H9 (cell line): ENCODE measurements around the gene P2RX7. TPM values are rescaled to one million over a fixed set of nuclear protein-coding genes. Genes with fewer than 3 reads are reported as not detected.

ENCODE experiments used
- DNase-seq: peaks from one replicate; pipeline ENCODE4 v3.0.0-alpha.2; 2017
- H2AFZ ChIP-seq: one replicate; pipeline ENCODE4 v1.6.1; 2013; ENCODE audit warnings: mild to moderate bottlenecking, low read length, control low read depth, moderate library complexity
- H2AK5ac ChIP-seq: 2 replicates; pipeline ENCODE4 v1.6.1; 2013; ENCODE audit warnings: low read length, control low read depth, mixed read lengths; ENCODE audit not compliant: insufficient read length
- H2BK120ac ChIP-seq: one replicate; pipeline ENCODE4 v1.6.1; 2013; ENCODE audit warnings: low read depth, mild to moderate bottlenecking, low read length, control low read depth, inconsistent platforms; ENCODE audit not compliant: poor library complexity, severe bottlenecking
- H2BK12ac ChIP-seq: 2 replicates; pipeline ENCODE4 v1.6.1; 2013; ENCODE audit warnings: low read length, control low read depth, mixed read lengths, low read depth; ENCODE audit not compliant: insufficient read length
- H2BK15ac ChIP-seq: 2 replicates; pipeline ENCODE4 v1.6.1; 2013; ENCODE audit warnings: low read depth, low read length, control low read depth
- H2BK20ac ChIP-seq: one replicate; pipeline ENCODE4 v1.6.1; 2013; ENCODE audit warnings: low read depth, mild to moderate bottlenecking, low read length, control low read depth, inconsistent platforms; ENCODE audit not compliant: poor library complexity, severe bottlenecking
- H2BK5ac ChIP-seq: 2 replicates; pipeline ENCODE4 v1.6.1; 2013; ENCODE audit warnings: low read length, control low read depth, mixed read lengths; ENCODE audit not compliant: insufficient read length
- H3K14ac ChIP-seq: 2 replicates; pipeline ENCODE4 v1.6.1; 2013; ENCODE audit warnings: low read length, control low read depth; ENCODE audit not compliant: insufficient read depth
- H3K18ac ChIP-seq: 2 replicates; pipeline ENCODE4 v1.6.1; 2013; ENCODE audit warnings: low read depth, mild to moderate bottlenecking, mixed read lengths, low read length, control low read depth; ENCODE audit not compliant: insufficient read length
- H3K23ac ChIP-seq: 2 replicates; pipeline ENCODE4 v1.6.1; 2013; ENCODE audit warnings: low read length, control low read depth, mixed read lengths, low read depth; ENCODE audit not compliant: insufficient read length
- H3K23me2 ChIP-seq: 2 replicates; pipeline ENCODE4 v1.6.1; 2013; ENCODE audit warnings: low read depth, mild to moderate bottlenecking, mixed read lengths, low read length, control low read depth; ENCODE audit not compliant: insufficient read length, poor library complexity, severe bottlenecking
- H3K27ac ChIP-seq: 2 replicates; pipeline ENCODE4 v1.5.1; 2013; ENCODE audit warnings: low read length, control low read depth, mixed read lengths, low read depth; ENCODE audit not compliant: insufficient read length
- H3K27me3 ChIP-seq: 2 replicates; pipeline ENCODE4 v1.6.1; 2013; ENCODE audit warnings: low read length, control low read depth, inconsistent platforms; ENCODE audit not compliant: insufficient read depth
- H3K4ac ChIP-seq: 2 replicates; pipeline ENCODE4 v1.6.1; 2013; ENCODE audit warnings: low read depth, mild to moderate bottlenecking, control low read depth, inconsistent platforms, low read length, moderate library complexity
- H3K4me1 ChIP-seq: 2 replicates; pipeline ENCODE4 v1.6.1; 2013; ENCODE audit warnings: low read length, control low read depth, inconsistent platforms; ENCODE audit not compliant: insufficient read depth
- H3K4me2 ChIP-seq: 2 replicates; pipeline ENCODE4 v1.6.1; 2013; ENCODE audit warnings: low read length, control low read depth, mixed read lengths; ENCODE audit not compliant: insufficient read length, insufficient read depth
- H3K56ac ChIP-seq: 2 replicates; pipeline ENCODE4 v1.6.1; 2013; ENCODE audit warnings: low read depth, mild to moderate bottlenecking, mixed read lengths, low read length, control low read depth; ENCODE audit not compliant: insufficient read length
- H3K79me1 ChIP-seq: 2 replicates; pipeline ENCODE4 v1.6.1; 2013; ENCODE audit warnings: low read depth, mild to moderate bottlenecking, moderate library complexity, low read length, control low read depth, inconsistent platforms; ENCODE audit not compliant: insufficient read depth, poor library complexity, severe bottlenecking
- H3K79me2 ChIP-seq: 2 replicates; pipeline ENCODE4 v1.6.1; 2013; ENCODE audit warnings: low read length, control low read depth, inconsistent platforms; ENCODE audit not compliant: insufficient read depth
- H3K9ac ChIP-seq: 2 replicates; pipeline ENCODE4 v1.6.1; 2013; ENCODE audit warnings: low read length, control low read depth, mixed read lengths; ENCODE audit not compliant: insufficient read length; ENCODE audit errors: extremely low read depth
- H3K9me3 ChIP-seq: one replicate; pipeline ENCODE4 v1.6.1; 2013; ENCODE audit warnings: low read depth, low read length, inconsistent platforms; ENCODE audit not compliant: control insufficient read depth
- H3T11ph ChIP-seq: one replicate; pipeline ENCODE4 v1.6.1; 2013; ENCODE audit warnings: mild to moderate bottlenecking, low read length, control low read depth, inconsistent platforms
- H4K20me1 ChIP-seq: one replicate; pipeline ENCODE4 v1.6.1; 2013; ENCODE audit not compliant: control insufficient read depth, insufficient read length, insufficient read depth
- H4K5ac ChIP-seq: 2 replicates; pipeline ENCODE4 v1.6.1; 2013; ENCODE audit warnings: low read depth, mild to moderate bottlenecking, mixed read lengths, low read length, control low read depth; ENCODE audit not compliant: insufficient read length
- H4K8ac ChIP-seq: replicated peaks from 2 replicates; pipeline ENCODE4 v1.6.1; 2013; ENCODE audit warnings: low read length, control low read depth, mixed read lengths, low read depth; ENCODE audit not compliant: insufficient read length
- H4K91ac ChIP-seq: 2 replicates; pipeline ENCODE4 v1.6.1; 2013; ENCODE audit warnings: low read depth, mild to moderate bottlenecking, moderate library complexity, mixed read lengths, low read length, control low read depth; ENCODE audit not compliant: insufficient read length
- H3K27ac Mint-ChIP-seq, 3 experiments: 2 replicates in 2 of 3; 3 replicates in 1 of 3; pipeline ENCODE4 v1.8.0; 2020 to 2021; ENCODE audit warnings: mixed read lengths in 3 of 3, mild to moderate bottlenecking in 1 of 3, moderate library complexity in 1 of 3
- H3K27me3 Mint-ChIP-seq: 2 replicates; pipeline ENCODE4 v1.8.0; 2021; ENCODE audit warnings: low read depth, mild to moderate bottlenecking, moderate library complexity, mixed read lengths
- H3K36me3 Mint-ChIP-seq, 3 experiments: 2 replicates in 2 of 3; 3 replicates in 1 of 3; pipeline ENCODE4 v1.8.0; 2020 to 2021; ENCODE audit warnings: low read depth in 3 of 3, mixed read lengths in 3 of 3; ENCODE audit not compliant: insufficient read depth in 1 of 3
- H3K4me1 Mint-ChIP-seq, 2 experiments: 2 replicates each; pipeline ENCODE4 v1.8.0; 2020; ENCODE audit warnings: mixed read lengths in 2 of 2
- H3K4me3 Mint-ChIP-seq, 2 experiments: 2 replicates in 1 of 2; 3 replicates in 1 of 2; pipeline ENCODE4 v1.8.0; 2020 to 2021; ENCODE audit warnings: mild to moderate bottlenecking in 2 of 2, mixed read lengths in 2 of 2, moderate library complexity in 1 of 2
- H3K9me3 Mint-ChIP-seq, 2 experiments: 2 replicates in 1 of 2; 3 replicates in 1 of 2; pipeline ENCODE4 v1.8.0; 2020; ENCODE audit warnings: mild to moderate bottlenecking in 2 of 2, mixed read lengths in 2 of 2, moderate library complexity in 1 of 2
- WGBS: extraction: QIAGEN DNeasy Blood & Tissue Kit; methylation state at CpG from one replicate; pipeline ENCODE4 v1.1.7; 2013; ENCODE audit warnings: missing lambda C conversion rate, low lambda C conversion rate, mixed read lengths; ENCODE audit not compliant: insufficient read length; ENCODE audit errors: extremely low coverage; 5-methylcytosine and 5-hydroxymethylcytosine counted together
- total RNA-seq: library from RNA; stranded (reverse); gene quantifications from 2 replicates; pipeline ENCODE4 v1.2.1, GENCODE V29; 2021
- TF ChIP-seq, protein P1 (sequence below): fragments of 200-600 bp; sonication (generic); conservative IDR thresholded peaks from 3 replicates; pipeline ENCODE4 v1.8.0; 2021; ENCODE audit warnings: antibody characterized with exemption, mild to moderate bottlenecking

The P2RX7 gene
- total RNA-seq, 1 experiment from 2014 or later: 0.09 TPM

DNA sequence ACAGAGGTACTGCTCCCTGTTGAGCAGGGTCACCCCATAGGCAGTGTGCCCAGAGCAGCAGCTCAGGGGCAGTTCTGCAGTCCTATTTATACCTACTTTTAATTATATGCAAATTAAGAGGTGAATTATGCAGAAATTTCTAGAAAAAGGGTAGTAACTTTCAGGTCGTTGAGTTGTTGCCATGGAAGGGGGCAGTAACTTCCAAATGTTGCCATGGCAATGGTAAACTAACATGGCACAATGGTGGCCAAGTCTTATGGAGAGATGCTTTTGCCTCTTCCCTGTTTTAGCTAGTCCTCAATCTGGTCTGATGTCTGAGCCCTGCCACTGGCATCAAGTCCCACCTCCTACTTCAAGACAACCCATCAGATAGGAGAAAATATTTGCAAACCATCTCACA is 30.4 kb upstream of the P2RX7 start:
- Mint-ChIP-seq H3K4me3 (no peak overlapping the region), H3K27me3 (no peaks in the 10 kb centered on the region; the same call in none of the 2 replicates), H3K36me3 (no peaks in the 10 kb centered on the region), H3K9me3 (peaks cover 6 to 9% of the 10 kb centered on the region in 2 experiments), H3K27ac (peak overlapping the region in 2 of 3 experiments; percentile 33 to 39; a peak in 2 of 7 replicates), H3K4me1 (peaks cover 0 to 3% of the 10 kb centered on the region in 2 experiments; a peak in 1 of 4 replicates)
- DNase-seq: no peak
- no peak overlapping the region for H2AFZ ChIP-seq
- H4K91ac ChIP-seq: no peak overlapping the region
- H4K5ac ChIP-seq: no peak overlapping the region
- H3T11ph ChIP-seq: no peak overlapping the region
- no peak overlapping the region for H3K56ac ChIP-seq
- H3K18ac ChIP-seq: no peak overlapping the region
- no peaks in the 10 kb centered on the region for H3K4me1 ChIP-seq
- no peaks in the 10 kb centered on the region for H3K79me2 ChIP-seq
- no CpG with 5 or more reads among the region's 1 CpG for whole genome bisulfite sequencing
- no peaks in the 10 kb centered on the region for H3K23me2 ChIP-seq
- TF ChIP-seq, protein P1, sequence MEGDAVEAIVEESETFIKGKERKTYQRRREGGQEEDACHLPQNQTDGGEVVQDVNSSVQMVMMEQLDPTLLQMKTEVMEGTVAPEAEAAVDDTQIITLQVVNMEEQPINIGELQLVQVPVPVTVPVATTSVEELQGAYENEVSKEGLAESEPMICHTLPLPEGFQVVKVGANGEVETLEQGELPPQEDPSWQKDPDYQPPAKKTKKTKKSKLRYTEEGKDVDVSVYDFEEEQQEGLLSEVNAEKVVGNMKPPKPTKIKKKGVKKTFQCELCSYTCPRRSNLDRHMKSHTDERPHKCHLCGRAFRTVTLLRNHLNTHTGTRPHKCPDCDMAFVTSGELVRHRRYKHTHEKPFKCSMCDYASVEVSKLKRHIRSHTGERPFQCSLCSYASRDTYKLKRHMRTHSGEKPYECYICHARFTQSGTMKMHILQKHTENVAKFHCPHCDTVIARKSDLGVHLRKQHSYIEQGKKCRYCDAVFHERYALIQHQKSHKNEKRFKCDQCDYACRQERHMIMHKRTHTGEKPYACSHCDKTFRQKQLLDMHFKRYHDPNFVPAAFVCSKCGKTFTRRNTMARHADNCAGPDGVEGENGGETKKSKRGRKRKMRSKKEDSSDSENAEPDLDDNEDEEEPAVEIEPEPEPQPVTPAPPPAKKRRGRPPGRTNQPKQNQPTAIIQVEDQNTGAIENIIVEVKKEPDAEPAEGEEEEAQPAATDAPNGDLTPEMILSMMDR: no peak
- no peak overlapping the region for H3K4me2 ChIP-seq
- H3K9ac ChIP-seq: no peak overlapping the region
- no peak overlapping the region for H3K14ac ChIP-seq
- no peaks in the 10 kb centered on the region for H3K9me3 ChIP-seq
- no peak overlapping the region for H2BK20ac ChIP-seq
- H2BK15ac ChIP-seq: no peak overlapping the region
- H2BK120ac ChIP-seq: no peak overlapping the region
- no peak overlapping the region for H3K4ac ChIP-seq
- no peak overlapping the region for H3K27ac ChIP-seq
- no peak overlapping the region for H2BK12ac ChIP-seq
- H2BK5ac ChIP-seq: no peak overlapping the region
- H3K23ac ChIP-seq: no peak overlapping the region
- H2AK5ac ChIP-seq: no peak overlapping the region
- H3K27me3 ChIP-seq: no peaks in the 10 kb centered on the region
- no peak overlapping the region for H4K8ac ChIP-seq
- H3K79me1 ChIP-seq: no peaks in the 10 kb centered on the region
- no peaks in the 10 kb centered on the region for H4K20me1 ChIP-seq
